Stimulated activated CD4-positive, alpha-beta T cell treated with anti-CD3 and anti-CD28 coated beads, TNF-alpha, amount 100 ng/mL, for 48 hours (primary cell): Measurements from ENCODE around the gene VWA8.
"Not testable (repeated sequence)": the region's sequence is repeated elsewhere in the genome, so short reads cannot be mapped to it uniquely, and the experiment has no call there.

Source experiments
- DNase-seq, 3 donors: peaks; one replicate each; pipeline ENCODE4 v3.0.0-alpha.2; 2020; ENCODE audit warnings: low read depth in 3 of 3

VWA8 gene

GRCh38 chr13:41588448-41588847 lies 372.5 kb downstream of the VWA8 start:
- no peak for DNase-seq

GRCh38 chr13:41587490-41587889 lies 373.4 kb downstream of the VWA8 start:
- DNase-seq = no peak

- DNase-seq = no peak
Observed at GRCh38 chr13:41586216-41586615, 374.7 kb downstream of the VWA8 start.

GRCh38 chr13:41582027-41582463 lies 378.9 kb downstream of the VWA8 start:
- DNase-seq = no peak

- no peak for DNase-seq
Observed at GRCh38 chr13:41580345-41580744, 380.6 kb downstream of the VWA8 start.

- DNase-seq = no peak
Observed at GRCh38 chr13:41579881-41580280, 381.0 kb downstream of the VWA8 start.

- no peak for DNase-seq
Observed at GRCh38 chr13:41579168-41579567, 381.7 kb downstream of the VWA8 start.

- no peak for DNase-seq
Observed at GRCh38 chr13:41578371-41578770, 382.5 kb downstream of the VWA8 start.

- no peak for DNase-seq
Observed at GRCh38 chr13:41577436-41577835, 383.5 kb downstream of the VWA8 start.

- not testable (repeated sequence) for DNase-seq
Observed at GRCh38 chr13:41573640-41574039, 387.3 kb downstream of the VWA8 start.

- not testable (repeated sequence) for DNase-seq
Observed at GRCh38 chr13:41571817-41572340, 389.0 kb downstream of the VWA8 start.

- no peak for DNase-seq
Observed at GRCh38 chr13:41568972-41569351, 391.9 kb downstream of the VWA8 start.

- no peak for DNase-seq
Observed at GRCh38 chr13:41568143-41568971, 392.6 kb downstream of the VWA8 start.

GRCh38 chr13:41567363-41567762 lies 393.5 kb downstream of the VWA8 start:
- no peak for DNase-seq

GRCh38 chr13:41565846-41566245 lies 395.1 kb downstream of the VWA8 start:
- no peak for DNase-seq

- DNase-seq = no peak
Observed at GRCh38 chr13:41565216-41565615, 395.7 kb downstream of the VWA8 start.

GRCh38 chr13:41563984-41564365 lies 396.9 kb downstream of the VWA8 start:
- DNase-seq = no peak

GRCh38 chr13:41563341-41563983 lies 397.4 kb downstream of the VWA8 start:
- no peak for DNase-seq

GRCh38 chr13:41562541-41563178 lies 398.2 kb downstream of the VWA8 start:
- DNase-seq = no peak

GRCh38 chr13:41562083-41562482 lies 398.8 kb downstream of the VWA8 start:
- no peak for DNase-seq

GRCh38 chr13:41561170-41561569 lies 399.7 kb downstream of the VWA8 start:
- DNase-seq = no peak

GRCh38 chr13:41558781-41559560 lies 401.9 kb downstream of the VWA8 start:
- no peak for DNase-seq
